IMR-90 (cell line): ENCODE results near the gene FNDC11.

Experiments
- CTCF ChIP-seq: conservative IDR thresholded peaks from 2 replicates; pipeline ENCODE4 v1.5.1; 2012; ENCODE audit warnings: mild to moderate bottlenecking, low read depth, low read length, improper control_type of control experiment
- POLR2A ChIP-seq: IDR thresholded peaks from 2 replicates; pipeline ENCODE4 v1.6.1; 2012; ENCODE audit warnings: mild to moderate bottlenecking, low read depth, low read length

- TF ChIP-seq CTCF, result no peak
- no peak for TF ChIP-seq POLR2A
Measured at GRCh38 chr20:63536241-63536977, 17.6 kb upstream of the FNDC11 start.
